BE2C (cell line): ENCODE measurements around the gene DSG1.

ENCODE experiments used
- DNase-seq: peaks from one replicate; pipeline ENCODE4 v3.0.0-alpha.2; 2020
- H3K27me3 ChIP-seq: fragments of 250-450 bp; sonication (Bioruptor Pico); 2 replicates; pipeline ENCODE4 v1.5.1; 2020; ENCODE audit warnings: mild to moderate bottlenecking
- H3K36me3 ChIP-seq: fragments of 250-450 bp; sonication (Bioruptor Pico); 2 replicates; pipeline ENCODE4 v1.5.1; 2020; ENCODE audit warnings: mild to moderate bottlenecking
- H3K4me1 ChIP-seq: fragments of 250-450 bp; sonication (Bioruptor Pico); 2 replicates; pipeline ENCODE4 v1.5.1; 2020
- H3K4me3 ChIP-seq: 2 replicates; pipeline ENCODE4 v1.5.1; 2011; ENCODE audit warnings: low read depth, low read length
- H3K9me3 ChIP-seq: fragments of 250-450 bp; sonication (Bioruptor Pico); 2 replicates; pipeline ENCODE4 v1.5.1; 2020
- TF ChIP-seq, protein P1 (sequence below): IDR thresholded peaks from 2 replicates; pipeline ENCODE4 v1.5.1; 2012; ENCODE audit warnings: mild to moderate bottlenecking, low read depth, low read length

DSG1 gene

DNA sequence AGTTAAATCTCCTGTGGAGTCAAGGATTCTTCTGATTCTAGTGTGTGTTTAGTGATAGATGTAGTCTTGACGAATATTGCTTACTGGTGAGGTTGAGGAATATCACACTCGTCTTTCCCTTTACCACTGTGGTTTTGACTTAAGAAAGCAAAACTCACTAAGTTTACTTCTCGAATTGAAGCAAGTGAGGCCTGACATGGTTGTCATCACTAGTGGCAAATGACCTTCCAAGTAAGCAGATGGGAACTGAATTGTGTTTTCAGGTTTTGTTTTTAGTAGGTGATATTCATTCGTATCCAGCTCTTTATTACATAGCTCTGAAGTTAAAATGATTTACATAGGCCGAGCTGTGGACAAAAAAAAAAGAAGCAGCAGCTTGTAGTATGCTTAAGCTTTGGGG is 38.1 kb downstream of the DSG1 start:
- TF ChIP-seq, protein P1, sequence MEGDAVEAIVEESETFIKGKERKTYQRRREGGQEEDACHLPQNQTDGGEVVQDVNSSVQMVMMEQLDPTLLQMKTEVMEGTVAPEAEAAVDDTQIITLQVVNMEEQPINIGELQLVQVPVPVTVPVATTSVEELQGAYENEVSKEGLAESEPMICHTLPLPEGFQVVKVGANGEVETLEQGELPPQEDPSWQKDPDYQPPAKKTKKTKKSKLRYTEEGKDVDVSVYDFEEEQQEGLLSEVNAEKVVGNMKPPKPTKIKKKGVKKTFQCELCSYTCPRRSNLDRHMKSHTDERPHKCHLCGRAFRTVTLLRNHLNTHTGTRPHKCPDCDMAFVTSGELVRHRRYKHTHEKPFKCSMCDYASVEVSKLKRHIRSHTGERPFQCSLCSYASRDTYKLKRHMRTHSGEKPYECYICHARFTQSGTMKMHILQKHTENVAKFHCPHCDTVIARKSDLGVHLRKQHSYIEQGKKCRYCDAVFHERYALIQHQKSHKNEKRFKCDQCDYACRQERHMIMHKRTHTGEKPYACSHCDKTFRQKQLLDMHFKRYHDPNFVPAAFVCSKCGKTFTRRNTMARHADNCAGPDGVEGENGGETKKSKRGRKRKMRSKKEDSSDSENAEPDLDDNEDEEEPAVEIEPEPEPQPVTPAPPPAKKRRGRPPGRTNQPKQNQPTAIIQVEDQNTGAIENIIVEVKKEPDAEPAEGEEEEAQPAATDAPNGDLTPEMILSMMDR, result no peak

DNA sequence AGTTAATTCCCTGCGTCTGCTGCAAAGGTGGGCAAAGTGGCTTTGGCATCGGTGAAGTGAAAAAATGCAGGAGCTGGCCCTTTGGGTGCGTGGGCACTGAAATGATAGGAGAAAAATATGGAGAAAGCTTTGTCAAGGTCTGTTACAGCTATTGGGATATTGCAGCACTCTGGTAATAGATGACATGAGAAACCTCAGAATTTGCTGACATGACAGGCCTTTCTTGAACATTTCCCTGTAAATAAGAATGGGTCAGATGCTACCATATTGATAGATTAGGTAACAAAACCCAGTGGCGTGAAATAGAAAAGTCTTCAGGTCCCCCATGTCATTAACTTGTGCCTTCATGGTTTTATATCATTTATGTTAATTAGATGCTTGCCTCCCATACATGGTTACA is 46.2 kb downstream of the DSG1 start:
- Histone ChIP-seq H3K4me3 (no peak overlapping the region), H3K27me3 (no peaks in the 10 kb centered on the region), H3K4me1 (no peaks in the 10 kb centered on the region), H3K36me3 (no peaks in the 10 kb centered on the region), H3K9me3 (no peaks in the 10 kb centered on the region)
- TF ChIP-seq, protein P1, result no peak
- DNase-seq, result no peak

More for the DNA sequence above, 38.1 kb downstream of the DSG1 start:
- no peak for DNase-seq
- H3K27me3 ChIP-seq, result no peaks in the 10 kb centered on the region
- no peaks in the 10 kb centered on the region for H3K36me3 ChIP-seq
- H3K4me3 ChIP-seq, result no peak overlapping the region
- H3K4me1 ChIP-seq, result no peaks in the 10 kb centered on the region
- no peaks in the 10 kb centered on the region for H3K9me3 ChIP-seq

DNA sequence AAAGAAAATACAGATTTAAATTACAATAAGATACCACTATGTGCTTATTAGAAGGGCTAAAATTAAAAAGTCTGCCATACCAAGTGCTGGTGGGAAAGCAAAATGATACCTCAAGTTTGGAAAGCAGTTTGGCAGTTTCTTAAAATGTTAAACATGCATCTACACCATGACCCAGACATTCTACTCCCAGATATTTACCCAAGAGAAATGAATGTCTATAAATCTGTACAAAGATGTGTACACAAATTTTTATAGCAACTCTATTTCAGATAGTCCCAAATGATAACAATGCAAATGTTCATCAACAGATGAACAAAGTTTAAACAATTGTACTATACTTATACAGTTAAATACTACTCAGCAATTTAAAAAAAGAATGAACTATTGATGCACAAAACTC is 51.5 kb downstream of the DSG1 start:
- Histone ChIP-seq H3K4me3 (no peak overlapping the region), H3K36me3 (no peaks in the 10 kb centered on the region), H3K4me1 (no peaks in the 10 kb centered on the region), H3K9me3 (no peaks in the 10 kb centered on the region), H3K27me3 (no peaks in the 10 kb centered on the region)
- TF ChIP-seq, protein P1, result no peak
- no peak for DNase-seq

DNA sequence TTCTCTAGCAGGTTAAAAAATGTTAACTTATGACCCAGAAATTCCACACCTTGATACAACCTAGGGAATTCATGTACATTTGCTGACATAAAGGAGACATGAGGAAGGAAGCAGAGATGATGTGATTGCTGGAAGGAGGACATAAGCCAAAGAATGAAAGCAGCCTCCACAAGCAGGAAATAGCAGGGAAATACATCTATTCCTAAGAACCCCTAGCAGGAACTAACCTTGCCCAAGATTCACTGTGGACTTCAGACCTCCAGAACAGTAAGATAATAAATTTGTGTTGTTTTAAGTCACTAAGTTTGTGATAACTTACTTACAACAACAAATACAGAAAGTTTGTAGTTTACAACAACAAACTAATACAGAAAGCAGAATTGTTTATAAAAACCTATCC is 54.0 kb downstream of the DSG1 start:
- no peak overlapping the region for H3K4me3 ChIP-seq
- no peaks in the 10 kb centered on the region for H3K4me1 ChIP-seq
- no peaks in the 10 kb centered on the region for H3K36me3 ChIP-seq
- H3K9me3 ChIP-seq, result no peaks in the 10 kb centered on the region
- TF ChIP-seq, protein P1, result no peak
- DNase-seq, result no peak
- no peaks in the 10 kb centered on the region for H3K27me3 ChIP-seq

DNA sequence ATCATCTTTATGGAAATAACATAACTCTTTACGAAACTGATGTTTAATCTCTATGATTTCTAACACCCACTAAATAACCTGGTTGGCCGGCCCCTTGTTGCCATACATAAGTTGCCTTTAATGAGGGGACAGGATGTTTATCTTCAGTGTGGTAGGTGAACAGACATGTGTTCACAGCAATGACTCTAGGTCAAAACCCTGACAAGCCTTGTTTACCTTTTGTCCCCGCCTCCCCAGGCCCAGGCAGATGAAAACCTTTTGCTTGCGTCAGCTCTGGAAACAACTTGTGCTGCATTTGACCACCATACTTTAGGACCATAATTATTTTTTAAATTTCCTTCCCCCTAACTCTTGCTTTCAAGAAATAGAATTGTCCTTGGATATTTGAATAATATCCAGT is 55.7 kb downstream of the DSG1 start:
- TF ChIP-seq, protein P1, result no peak
- no peaks in the 10 kb centered on the region for H3K4me1 ChIP-seq
- no peaks in the 10 kb centered on the region for H3K36me3 ChIP-seq
- no peaks in the 10 kb centered on the region for H3K27me3 ChIP-seq
- H3K4me3 ChIP-seq, result no peak overlapping the region
- no peak for DNase-seq
- H3K9me3 ChIP-seq, result no peaks in the 10 kb centered on the region

DNA sequence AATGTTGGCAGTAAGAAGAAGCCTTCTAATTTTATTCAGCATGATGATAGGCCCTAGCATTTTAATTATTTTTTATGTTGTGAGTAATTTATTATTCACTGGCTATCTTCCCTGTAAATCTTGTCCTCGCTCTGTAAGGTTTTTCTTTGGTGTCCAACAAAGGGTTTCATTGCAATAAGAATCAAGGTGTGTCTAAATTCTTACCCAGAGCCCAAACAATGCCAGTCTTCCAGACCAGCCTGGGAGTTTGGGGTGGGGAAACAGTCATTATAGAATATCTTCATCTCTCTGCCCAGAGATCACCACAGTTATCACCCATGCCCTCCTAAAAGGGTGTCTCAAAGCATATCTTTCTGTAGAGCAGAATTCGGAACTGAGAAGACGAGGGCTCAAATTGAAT is 58.5 kb downstream of the DSG1 start, which contains the start of gene DSG4:
TSS of gene DSG4 (plus strand) at position 301 of the 400 bp plus-strand sequence. CDS start 135 bp downstream, outside the sequence.
- Histone ChIP-seq H3K9me3 (no peaks in the 10 kb centered on the region), H3K36me3 (no peaks in the 10 kb centered on the region), H3K4me3 (no peak within 1 kb of the TSS), H3K27me3 (no peaks in the 10 kb centered on the region), H3K4me1 (no peaks in the 10 kb centered on the region)
- TF ChIP-seq, protein P1, result no peak
- DNase-seq, result no peak
